Measurements from ENCODE around the gene SMIM10L2A. TPM values are rescaled to one million over a fixed set of nuclear protein-coding genes. Genes with fewer than 3 reads are reported as not detected.

Gene SMIM10L2A
- total RNA-seq, 1 experiment from 2014 or later: 18.3 TPM

- no peak overlapping the region for H3K4me2 ChIP-seq (ENCODE audit: insufficient read depth, insufficient read length, low read length)
- no peak overlapping the region for H2BK20ac ChIP-seq (ENCODE audit: low read depth, low read length, poor library complexity, severe bottlenecking)
- WGBS (ENCODE audit: extremely low coverage, insufficient read length, low lambda C conversion rate): no CpG with 5 or more reads among the region's 4 CpGs
Measured at GRCh38 chrX:135416546-135416945, 5.2 kb upstream of the SMIM10L2A start.

More at GRCh38 chrX:135416546-135416945, 5.2 kb upstream of the SMIM10L2A start:
- Histone ChIP-seq H3K23ac (ENCODE audit: insufficient read length, low read depth, low read length) (no peak overlapping the region), H3K23me2 (ENCODE audit: insufficient read length, low read depth, low read length, poor library complexity, severe bottlenecking) (no peaks in the 10 kb centered on the region), H3K79me2 (ENCODE audit: insufficient read depth, low read length) (no peaks in the 10 kb centered on the region), H4K20me1 (ENCODE audit: control insufficient read depth, insufficient read depth, insufficient read length) (no peaks in the 10 kb centered on the region), H3K4ac (ENCODE audit: low read depth, low read length) (no peak overlapping the region), H2BK12ac (ENCODE audit: insufficient read length, low read depth, low read length) (no peak overlapping the region), H2AFZ (ENCODE audit: low read length) (no peak overlapping the region), H3K9me3 (ENCODE audit: control insufficient read depth, low read depth, low read length) (peaks cover 25% of the 10 kb centered on the region), H3K27ac (ENCODE audit: insufficient read length, low read depth, low read length) (no peak overlapping the region), H4K91ac (ENCODE audit: insufficient read length, low read depth, low read length) (no peak overlapping the region), H3K18ac (ENCODE audit: insufficient read length, low read depth, low read length) (no peak overlapping the region), H4K5ac (ENCODE audit: insufficient read length, low read depth, low read length) (no peak overlapping the region), H4K8ac (replicated peaks; ENCODE audit: insufficient read length, low read depth, low read length) (no peak overlapping the region), H3K79me1 (ENCODE audit: insufficient read depth, low read depth, low read length, poor library complexity, severe bottlenecking) (no peaks in the 10 kb centered on the region), H2BK120ac (ENCODE audit: low read depth, low read length, poor library complexity, severe bottlenecking) (no peak overlapping the region), H2BK5ac (ENCODE audit: insufficient read length, low read length) (no peak overlapping the region), H3T11ph (ENCODE audit: low read length) (no peak overlapping the region), H3K27me3 (ENCODE audit: insufficient read depth, low read length) (no peaks in the 10 kb centered on the region), H3K9ac (ENCODE audit: extremely low read depth, insufficient read length, low read length) (no peak overlapping the region), H3K4me1 (ENCODE audit: insufficient read depth, low read length) (peaks cover 4% of the 10 kb centered on the region; the same call in 1 of the 2 replicates), H3K56ac (ENCODE audit: insufficient read length, low read depth, low read length) (no peak overlapping the region), H2AK5ac (ENCODE audit: insufficient read length, low read length) (no peak overlapping the region), H3K14ac (ENCODE audit: insufficient read depth, low read length) (no peak overlapping the region), H2BK15ac (ENCODE audit: low read depth, low read length) (no peak overlapping the region)
- DNase-seq: no peak
- Mint-ChIP-seq H3K4me1 (peaks cover 1 to 8% of the 10 kb centered on the region in 2 experiments), H3K9me3 (peaks cover 58 to 78% of the 10 kb centered on the region in 2 experiments), H3K36me3 (ENCODE audit: insufficient read depth in 1 of 3, low read depth in 3 of 3) (peaks cover 6 to 30% (median 18%) of the 10 kb centered on the region in 3 experiments; a peak in 6 of 7 replicates), H3K4me3 (no peak overlapping the region), H3K27ac (no peak overlapping the region), H3K27me3 (ENCODE audit: low read depth) (peaks cover 3% of the 10 kb centered on the region)
- no peak for TF ChIP-seq CTCF (conservative IDR thresholded peaks at IDR 0.05)
